Islet precursor cell (in vitro differentiated cells): ENCODE results near the gene GNB5.

Experiments
- DNase-seq: peaks from one replicate; pipeline ENCODE4 v3.0.0-alpha.2; 2018

The GNB5 gene

GRCh38 chr15:52164631-52165265 lies 26.4 kb downstream of the GNB5 start:
- DNase-seq = no peak

GRCh38 chr15:52163321-52164190 lies 27.6 kb downstream of the GNB5 start:
- peak; percentile 71 for DNase-seq

GRCh38 chr15:52162876-52163275 lies 28.3 kb downstream of the GNB5 start:
- no peak for DNase-seq

- no peak for DNase-seq
These were observed 28.9 kb downstream of the GNB5 start for GRCh38 chr15:52162260-52162659.

GRCh38 chr15:52161406-52161966 lies 29.7 kb downstream of the GNB5 start:
- peak; percentile 33 for DNase-seq

GRCh38 chr15:52159645-52160044 lies 31.5 kb downstream of the GNB5 start:
- DNase-seq = peak; percentile 35

GRCh38 chr15:52158084-52158765 lies 33.0 kb downstream of the GNB5 start:
- peak; percentile 22 for DNase-seq

GRCh38 chr15:52155878-52156277 lies 35.3 kb downstream of the GNB5 start:
- DNase-seq = no peak

- peak; percentile 37 for DNase-seq
These were observed 36.0 kb downstream of the GNB5 start for GRCh38 chr15:52154896-52155865.

- DNase-seq = peak; percentile 41
These were observed 37.0 kb downstream of the GNB5 start for GRCh38 chr15:52153900-52154895.

- DNase-seq = no peak
These were observed 39.8 kb downstream of the GNB5 start for GRCh38 chr15:52151353-52151752.

GRCh38 chr15:52150871-52151270 lies 40.3 kb downstream of the GNB5 start:
- no peak for DNase-seq

GRCh38 chr15:52150043-52150825 lies 41.0 kb downstream of the GNB5 start:
- DNase-seq = no peak

GRCh38 chr15:52148403-52148802 lies 42.8 kb downstream of the GNB5 start:
- DNase-seq = no peak

GRCh38 chr15:52146776-52147175 lies 44.4 kb downstream of the GNB5 start:
- no peak for DNase-seq

- no peak for DNase-seq
These were observed 44.9 kb downstream of the GNB5 start for GRCh38 chr15:52146261-52146660.

GRCh38 chr15:52144656-52145178 lies 46.5 kb downstream of the GNB5 start:
- peak; percentile 84 for DNase-seq

GRCh38 chr15:52143873-52144272 lies 47.3 kb downstream of the GNB5 start:
- peak; percentile 95 for DNase-seq

GRCh38 chr15:52140646-52141045 lies 50.5 kb downstream of the GNB5 start:
- DNase-seq = no peak
